Neural cell (in vitro differentiated cells): ENCODE data around the gene ZNF70.

ENCODE experiments used
- EZH2 ChIP-seq: fragments of 200-600, 300-800 bp; shearing (Covaris generic), sonication (generic); IDR thresholded peaks from 2 replicates; pipeline ENCODE4 v1.6.1; 2014; ENCODE audit warnings: antibody characterized with exemption, low read length, borderline replicate concordance, mild to moderate bottlenecking; ENCODE audit not compliant: insufficient read depth, poor library complexity, severe bottlenecking
- MXI1 ChIP-seq: fragments of 450-650 bp; conservative IDR thresholded peaks from 2 replicates; pipeline ENCODE4 v1.6.1; 2014; ENCODE audit warnings: antibody characterized with exemption, mild to moderate bottlenecking; ENCODE audit not compliant: poor library complexity, severe bottlenecking
- POLR2AphosphoS5 ChIP-seq: IDR thresholded peaks from 2 replicates; pipeline ENCODE4 v1.6.1; 2012
- RAD21 ChIP-seq: fragments of 450-650 bp; conservative IDR thresholded peaks from 2 replicates; pipeline ENCODE4 v1.6.1; 2014; ENCODE audit warnings: antibody characterized with exemption, mild to moderate bottlenecking, moderate library complexity
- SMC3 ChIP-seq: fragments of 450-650 bp; conservative IDR thresholded peaks from 2 replicates; pipeline ENCODE4 v1.6.1; 2014; ENCODE audit warnings: antibody characterized with exemption, mild to moderate bottlenecking, moderate library complexity; ENCODE audit not compliant: poor library complexity
- TF ChIP-seq, protein P1 (sequence below): fragments of 450-650 bp; IDR thresholded peaks from 2 replicates; pipeline ENCODE4 v1.5.1; 2014; ENCODE audit warnings: antibody characterized with exemption, mild to moderate bottlenecking, moderate library complexity; ENCODE audit not compliant: poor library complexity, severe bottlenecking
- TF ChIP-seq, protein P2 (sequence below): IDR thresholded peaks from 2 replicates; pipeline ENCODE4 v1.6.1; 2012; ENCODE audit warnings: borderline replicate concordance

DNA sequence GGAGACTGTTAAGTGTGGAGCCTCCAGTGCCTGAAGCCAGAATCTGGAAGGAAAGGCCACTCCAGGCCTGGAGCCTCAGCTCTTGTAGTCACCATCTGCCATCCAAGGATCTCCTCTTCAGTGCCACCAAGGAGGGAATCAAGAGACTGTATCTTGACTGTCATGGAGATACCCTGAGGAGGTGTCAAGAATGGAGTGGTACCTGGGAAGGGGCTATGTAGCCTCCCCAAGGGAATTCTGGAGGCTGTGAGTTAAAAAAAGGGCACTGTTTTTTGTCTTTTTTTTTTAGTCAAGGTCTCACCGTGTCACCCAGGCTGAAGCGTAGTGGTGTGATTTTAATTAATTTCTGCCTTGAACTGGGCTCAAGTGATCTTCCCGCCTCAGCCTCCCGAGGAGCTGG lies 8.7 kb upstream of the ZNF70 start:
- TF ChIP-seq, protein P1, sequence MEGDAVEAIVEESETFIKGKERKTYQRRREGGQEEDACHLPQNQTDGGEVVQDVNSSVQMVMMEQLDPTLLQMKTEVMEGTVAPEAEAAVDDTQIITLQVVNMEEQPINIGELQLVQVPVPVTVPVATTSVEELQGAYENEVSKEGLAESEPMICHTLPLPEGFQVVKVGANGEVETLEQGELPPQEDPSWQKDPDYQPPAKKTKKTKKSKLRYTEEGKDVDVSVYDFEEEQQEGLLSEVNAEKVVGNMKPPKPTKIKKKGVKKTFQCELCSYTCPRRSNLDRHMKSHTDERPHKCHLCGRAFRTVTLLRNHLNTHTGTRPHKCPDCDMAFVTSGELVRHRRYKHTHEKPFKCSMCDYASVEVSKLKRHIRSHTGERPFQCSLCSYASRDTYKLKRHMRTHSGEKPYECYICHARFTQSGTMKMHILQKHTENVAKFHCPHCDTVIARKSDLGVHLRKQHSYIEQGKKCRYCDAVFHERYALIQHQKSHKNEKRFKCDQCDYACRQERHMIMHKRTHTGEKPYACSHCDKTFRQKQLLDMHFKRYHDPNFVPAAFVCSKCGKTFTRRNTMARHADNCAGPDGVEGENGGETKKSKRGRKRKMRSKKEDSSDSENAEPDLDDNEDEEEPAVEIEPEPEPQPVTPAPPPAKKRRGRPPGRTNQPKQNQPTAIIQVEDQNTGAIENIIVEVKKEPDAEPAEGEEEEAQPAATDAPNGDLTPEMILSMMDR = no peak
- TF ChIP-seq, protein P2, sequence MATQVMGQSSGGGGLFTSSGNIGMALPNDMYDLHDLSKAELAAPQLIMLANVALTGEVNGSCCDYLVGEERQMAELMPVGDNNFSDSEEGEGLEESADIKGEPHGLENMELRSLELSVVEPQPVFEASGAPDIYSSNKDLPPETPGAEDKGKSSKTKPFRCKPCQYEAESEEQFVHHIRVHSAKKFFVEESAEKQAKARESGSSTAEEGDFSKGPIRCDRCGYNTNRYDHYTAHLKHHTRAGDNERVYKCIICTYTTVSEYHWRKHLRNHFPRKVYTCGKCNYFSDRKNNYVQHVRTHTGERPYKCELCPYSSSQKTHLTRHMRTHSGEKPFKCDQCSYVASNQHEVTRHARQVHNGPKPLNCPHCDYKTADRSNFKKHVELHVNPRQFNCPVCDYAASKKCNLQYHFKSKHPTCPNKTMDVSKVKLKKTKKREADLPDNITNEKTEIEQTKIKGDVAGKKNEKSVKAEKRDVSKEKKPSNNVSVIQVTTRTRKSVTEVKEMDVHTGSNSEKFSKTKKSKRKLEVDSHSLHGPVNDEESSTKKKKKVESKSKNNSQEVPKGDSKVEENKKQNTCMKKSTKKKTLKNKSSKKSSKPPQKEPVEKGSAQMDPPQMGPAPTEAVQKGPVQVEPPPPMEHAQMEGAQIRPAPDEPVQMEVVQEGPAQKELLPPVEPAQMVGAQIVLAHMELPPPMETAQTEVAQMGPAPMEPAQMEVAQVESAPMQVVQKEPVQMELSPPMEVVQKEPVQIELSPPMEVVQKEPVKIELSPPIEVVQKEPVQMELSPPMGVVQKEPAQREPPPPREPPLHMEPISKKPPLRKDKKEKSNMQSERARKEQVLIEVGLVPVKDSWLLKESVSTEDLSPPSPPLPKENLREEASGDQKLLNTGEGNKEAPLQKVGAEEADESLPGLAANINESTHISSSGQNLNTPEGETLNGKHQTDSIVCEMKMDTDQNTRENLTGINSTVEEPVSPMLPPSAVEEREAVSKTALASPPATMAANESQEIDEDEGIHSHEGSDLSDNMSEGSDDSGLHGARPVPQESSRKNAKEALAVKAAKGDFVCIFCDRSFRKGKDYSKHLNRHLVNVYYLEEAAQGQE = no peak
- TF ChIP-seq SMC3 (no peak), MXI1 (no peak), EZH2 (no peak), POLR2AphosphoS5 (no peak), RAD21 (no peak)
